ENCODE results near the gene SRP72.

Gene SRP72

DNA sequence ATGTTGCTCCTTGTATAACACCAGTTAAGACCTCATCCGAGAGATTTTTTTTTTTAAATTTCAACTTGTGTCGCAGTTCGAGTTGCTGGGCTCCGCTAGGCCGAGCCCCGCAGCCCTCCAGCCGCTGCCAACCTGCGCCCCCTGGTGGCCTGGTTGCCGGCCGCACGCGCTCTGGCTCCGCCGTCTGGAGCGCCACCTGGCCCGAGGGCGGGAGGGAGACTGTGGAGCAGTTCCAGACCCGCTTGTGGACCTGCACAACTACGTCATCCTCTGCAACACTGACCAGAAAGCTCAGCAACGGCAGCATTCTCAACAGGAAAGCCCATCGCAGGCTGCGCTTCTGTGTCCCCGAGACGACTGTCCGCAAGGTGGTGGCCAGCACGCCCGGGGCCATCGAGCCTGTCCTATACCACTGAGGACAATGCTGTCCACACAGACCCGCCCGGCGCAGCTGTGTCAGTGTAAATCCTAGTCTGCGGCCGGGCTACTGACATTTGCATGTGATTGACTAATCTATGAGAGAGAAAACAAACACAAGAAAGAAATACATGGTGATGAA, 77.2 kb downstream of the SRP72 start:
- Histone ChIP-seq H4K20me1 (ENCODE audit: insufficient read depth, low read length) (no peaks in the 10 kb centered on the region), H3K79me2 (ENCODE audit: low read length) (no peaks in the 10 kb centered on the region), H3K27ac (ENCODE audit: low read length) (no peak overlapping the region), H3K9ac (ENCODE audit: low read length) (peak overlapping the region; percentile 35; the same call in 1 of the 2 replicates), H3K36me3 (replicated peaks; ENCODE audit: low read depth, low read length) (no peaks in the 10 kb centered on the region), H3K4me1 (ENCODE audit: low read length) (0 out of 2 replicates have a peak, but pooled peaks cover 3% of the 10 kb centered on the region), H3K4me2 (ENCODE audit: low read length) (peak overlapping the region; percentile 78), H3K27me3 (ENCODE audit: low read depth, low read length) (peaks cover 26% of the 10 kb centered on the region; the same call in 1 of the 2 replicates), H3K9me3 (ENCODE audit: insufficient read depth, low read length) (no peaks in the 10 kb centered on the region), H2AFZ (ENCODE audit: low read depth, low read length) (peak overlapping the region; percentile 66), H3K4me3 (ENCODE audit: low read length) (peak overlapping the region; percentile 72)
- TF ChIP-seq EZH2phosphoT487 (IDR thresholded peaks at IDR 0.05; ENCODE audit: low read depth), result no peak
- TF ChIP-seq, protein P1, sequence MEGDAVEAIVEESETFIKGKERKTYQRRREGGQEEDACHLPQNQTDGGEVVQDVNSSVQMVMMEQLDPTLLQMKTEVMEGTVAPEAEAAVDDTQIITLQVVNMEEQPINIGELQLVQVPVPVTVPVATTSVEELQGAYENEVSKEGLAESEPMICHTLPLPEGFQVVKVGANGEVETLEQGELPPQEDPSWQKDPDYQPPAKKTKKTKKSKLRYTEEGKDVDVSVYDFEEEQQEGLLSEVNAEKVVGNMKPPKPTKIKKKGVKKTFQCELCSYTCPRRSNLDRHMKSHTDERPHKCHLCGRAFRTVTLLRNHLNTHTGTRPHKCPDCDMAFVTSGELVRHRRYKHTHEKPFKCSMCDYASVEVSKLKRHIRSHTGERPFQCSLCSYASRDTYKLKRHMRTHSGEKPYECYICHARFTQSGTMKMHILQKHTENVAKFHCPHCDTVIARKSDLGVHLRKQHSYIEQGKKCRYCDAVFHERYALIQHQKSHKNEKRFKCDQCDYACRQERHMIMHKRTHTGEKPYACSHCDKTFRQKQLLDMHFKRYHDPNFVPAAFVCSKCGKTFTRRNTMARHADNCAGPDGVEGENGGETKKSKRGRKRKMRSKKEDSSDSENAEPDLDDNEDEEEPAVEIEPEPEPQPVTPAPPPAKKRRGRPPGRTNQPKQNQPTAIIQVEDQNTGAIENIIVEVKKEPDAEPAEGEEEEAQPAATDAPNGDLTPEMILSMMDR (IDR thresholded peaks at IDR 0.05; ENCODE audit: low read depth, low read length), result peak; percentile 99

DNA sequence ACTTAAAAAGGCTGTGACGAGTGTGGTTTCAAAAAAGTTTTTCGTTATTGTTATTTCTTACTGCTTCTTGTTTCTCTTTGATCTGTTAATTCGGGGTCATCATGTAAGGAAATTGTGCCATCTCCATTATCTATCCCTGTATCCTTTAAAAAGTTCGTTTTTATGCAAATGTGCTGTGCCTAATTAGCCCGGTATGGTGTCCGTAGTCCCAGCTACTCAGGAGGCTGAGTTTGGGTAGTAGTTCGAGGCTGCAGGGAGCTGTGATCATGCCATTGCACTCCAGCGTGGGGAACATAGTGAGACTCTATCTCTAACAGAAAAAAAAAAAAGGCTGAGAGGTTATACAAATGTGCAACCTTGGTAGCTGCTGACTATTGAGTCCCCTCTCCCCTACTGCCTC, 83.2 kb downstream of the SRP72 start:
- H3K9ac ChIP-seq (ENCODE audit: low read length), result no peak overlapping the region
- H3K9me3 ChIP-seq (ENCODE audit: insufficient read depth, low read length), result no peaks in the 10 kb centered on the region
- no peak overlapping the region for H3K27ac ChIP-seq (ENCODE audit: low read length)
- peaks cover 17% of the 10 kb centered on the region; the same call in 1 of the 2 replicates for H3K27me3 ChIP-seq (ENCODE audit: low read depth, low read length)
- no peak overlapping the region for H3K4me3 ChIP-seq (ENCODE audit: low read length)
- TF ChIP-seq EZH2phosphoT487 (IDR thresholded peaks at IDR 0.05; ENCODE audit: low read depth), result no peak
- TF ChIP-seq, protein P1 (IDR thresholded peaks at IDR 0.05; ENCODE audit: low read depth, low read length), result no peak
- no peak overlapping the region for H3K4me2 ChIP-seq (ENCODE audit: low read length)
- no peaks in the 10 kb centered on the region for H3K36me3 ChIP-seq (replicated peaks; ENCODE audit: low read depth, low read length)
- no peak overlapping the region for H2AFZ ChIP-seq (ENCODE audit: low read depth, low read length)
- no peaks in the 10 kb centered on the region for H3K79me2 ChIP-seq (ENCODE audit: low read length)
- H4K20me1 ChIP-seq (ENCODE audit: insufficient read depth, low read length), result no peaks in the 10 kb centered on the region
- no peaks in the 10 kb centered on the region for H3K4me1 ChIP-seq (ENCODE audit: low read length)

DNA sequence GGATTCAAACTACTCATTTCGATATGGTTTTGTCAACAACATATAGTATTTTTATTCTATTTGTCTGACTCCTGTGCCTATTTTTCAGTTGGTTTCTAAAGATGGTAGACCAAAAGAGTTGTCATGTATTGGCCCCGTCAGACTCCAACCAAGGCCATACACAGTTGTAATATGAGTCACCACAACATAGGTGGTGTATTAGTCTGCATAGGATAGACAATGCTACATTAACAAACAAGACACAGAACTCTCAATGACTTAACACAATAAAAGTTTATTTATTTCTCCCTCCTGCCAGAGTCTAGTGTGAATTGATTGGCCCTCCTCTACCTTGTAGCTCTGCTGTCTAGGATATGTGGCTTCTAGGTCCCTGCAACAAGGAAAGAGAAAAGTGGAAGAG, 84.1 kb downstream of the SRP72 start:
- H2AFZ ChIP-seq (ENCODE audit: low read depth, low read length), result no peak overlapping the region
- TF ChIP-seq, protein P1 (IDR thresholded peaks at IDR 0.05; ENCODE audit: low read depth, low read length), result no peak
- no peak for TF ChIP-seq EZH2phosphoT487 (IDR thresholded peaks at IDR 0.05; ENCODE audit: low read depth)
- H3K27me3 ChIP-seq (ENCODE audit: low read depth, low read length), result peaks cover 16% of the 10 kb centered on the region; the same call in 1 of the 2 replicates
- no peak overlapping the region for H3K4me2 ChIP-seq (ENCODE audit: low read length)
- H3K9me3 ChIP-seq (ENCODE audit: insufficient read depth, low read length), result no peaks in the 10 kb centered on the region
- no peaks in the 10 kb centered on the region for H3K4me1 ChIP-seq (ENCODE audit: low read length)
- no peaks in the 10 kb centered on the region for H3K79me2 ChIP-seq (ENCODE audit: low read length)
- H3K4me3 ChIP-seq (ENCODE audit: low read length), result no peak overlapping the region
- no peak overlapping the region for H3K27ac ChIP-seq (ENCODE audit: low read length)
- H3K9ac ChIP-seq (ENCODE audit: low read length), result no peak overlapping the region
- H4K20me1 ChIP-seq (ENCODE audit: insufficient read depth, low read length), result no peaks in the 10 kb centered on the region
- H3K36me3 ChIP-seq (replicated peaks; ENCODE audit: low read depth, low read length), result no peaks in the 10 kb centered on the region

DNA sequence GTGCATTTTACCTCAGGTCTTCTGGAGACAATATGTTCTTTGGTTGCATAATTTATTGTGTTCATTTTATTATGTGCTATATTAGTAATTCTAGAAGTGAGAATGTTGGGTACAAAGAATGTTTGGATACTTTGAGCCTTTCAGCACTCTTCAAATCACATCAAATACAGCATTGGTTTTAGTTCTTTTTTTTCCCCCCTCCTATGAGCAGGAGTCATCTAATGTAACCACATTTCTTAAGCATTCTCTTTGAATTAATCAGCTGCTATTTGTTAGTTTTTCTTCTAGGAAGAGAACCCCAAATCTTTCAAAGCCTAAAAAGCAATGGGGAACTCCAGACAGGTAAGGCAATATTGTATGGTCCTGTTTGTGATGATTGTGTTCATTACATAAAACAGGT, 84.9 kb downstream of the SRP72 start:
- peaks cover 13% of the 10 kb centered on the region; the same call in 1 of the 2 replicates for H3K27me3 ChIP-seq (ENCODE audit: low read depth, low read length)
- TF ChIP-seq EZH2phosphoT487 (IDR thresholded peaks at IDR 0.05; ENCODE audit: low read depth), result no peak
- TF ChIP-seq, protein P1 (IDR thresholded peaks at IDR 0.05; ENCODE audit: low read depth, low read length), result no peak
- no peak overlapping the region for H3K4me3 ChIP-seq (ENCODE audit: low read length)
- no peak overlapping the region for H3K27ac ChIP-seq (ENCODE audit: low read length)
- no peak overlapping the region for H2AFZ ChIP-seq (ENCODE audit: low read depth, low read length)
- no peaks in the 10 kb centered on the region for H4K20me1 ChIP-seq (ENCODE audit: insufficient read depth, low read length)
- H3K9ac ChIP-seq (ENCODE audit: low read length), result no peak overlapping the region
- no peaks in the 10 kb centered on the region for H3K36me3 ChIP-seq (replicated peaks; ENCODE audit: low read depth, low read length)
- H3K4me2 ChIP-seq (ENCODE audit: low read length), result no peak overlapping the region
- H3K9me3 ChIP-seq (ENCODE audit: insufficient read depth, low read length), result no peaks in the 10 kb centered on the region
- H3K4me1 ChIP-seq (ENCODE audit: low read length), result no peaks in the 10 kb centered on the region
- H3K79me2 ChIP-seq (ENCODE audit: low read length), result no peaks in the 10 kb centered on the region
